Karpas-422 (cell line): ENCODE data around the gene DMD. TPM values are rescaled to one million over a fixed set of nuclear protein-coding genes. Genes with fewer than 3 reads are reported as not detected.

ENCODE experiments used
- DNase-seq: peaks from one replicate; pipeline ENCODE4 v3.0.0-alpha.2; 2015
- H2AFZ ChIP-seq: fragments of 200-600 bp; sonication (generic); 2 replicates; pipeline ENCODE4 v1.6.1; 2014; ENCODE audit warnings: antibody characterized with exemption, low read length, mixed read lengths
- H3K27ac ChIP-seq: fragments of 200-600 bp; sonication (generic); 2 replicates; pipeline ENCODE4 v1.5.1; 2014; ENCODE audit warnings: mild to moderate bottlenecking, low read length, moderate library complexity
- H3K27me3 ChIP-seq: fragments of 200-600 bp; sonication (generic); 2 replicates; pipeline ENCODE4 v1.6.1; 2014; ENCODE audit warnings: low read length, mixed read lengths
- H3K36me3 ChIP-seq: fragments of 200-600 bp; sonication (generic); 2 replicates; pipeline ENCODE4 v1.6.1; 2014; ENCODE audit warnings: low read length, mixed read lengths; ENCODE audit not compliant: insufficient read depth
- H3K4me1 ChIP-seq: fragments of 200-600 bp; sonication (generic); 2 replicates; pipeline ENCODE4 v1.6.1; 2014; ENCODE audit warnings: mild to moderate bottlenecking, low read length, mixed read lengths
- H3K4me2 ChIP-seq: fragments of 200-600 bp; sonication (generic); 2 replicates; pipeline ENCODE4 v1.6.1; 2014; ENCODE audit warnings: low read length, low read depth, mild to moderate bottlenecking; ENCODE audit not compliant: poor library complexity, severe bottlenecking
- H3K4me3 ChIP-seq: fragments of 200-600 bp; sonication (generic); 2 replicates; pipeline ENCODE4 v1.5.1; 2014; ENCODE audit warnings: mild to moderate bottlenecking, antibody characterized with exemption, low read length, mixed read lengths
- H3K79me2 ChIP-seq: fragments of 200-600 bp; sonication (generic); 2 replicates; pipeline ENCODE4 v1.6.1; 2014; ENCODE audit warnings: mild to moderate bottlenecking, low read length, mixed read lengths
- H3K9ac ChIP-seq: fragments of 200-600 bp; sonication (generic); 2 replicates; pipeline ENCODE4 v1.6.0; 2014; ENCODE audit warnings: low read length
- H3K9me2 ChIP-seq: fragments of 200-600 bp; sonication (generic), shearing (Covaris generic); replicated peaks from 2 replicates; pipeline ENCODE4 v1.6.0; 2014; ENCODE audit warnings: mild to moderate bottlenecking, low read length, moderate library complexity; ENCODE audit not compliant: insufficient read depth
- H3K9me3 ChIP-seq: fragments of 300-700, 200-600 bp; sonication (generic); 2 replicates; pipeline ENCODE4 v1.6.1; 2014; ENCODE audit warnings: low read length, mixed read lengths
- H4K20me1 ChIP-seq: fragments of 200-600 bp; sonication (generic); 2 replicates; pipeline ENCODE4 v1.6.1; 2014; ENCODE audit warnings: mild to moderate bottlenecking, antibody characterized with exemption, low read length, low read depth; ENCODE audit not compliant: insufficient read depth
- total RNA-seq: library from RNA; depleted of rRNA; stranded (reverse); fragments of >200 nt; shearing (Covaris generic); gene quantifications from 2 replicates; pipeline ENCODE4 v1.2.3, GENCODE V29; 2014; ENCODE audit warnings: low replicate concordance

The DMD gene
- total RNA-seq, 1 experiment from 2014 or later = not detected

GRCh38 chrX:31209005-31209628 is 2002.2 kb downstream of the DMD start:
- H3K9me2 ChIP-seq = no peaks in the 10 kb centered on the region
- no peak overlapping the region for H3K4me2 ChIP-seq

GRCh38 chrX:31201503-31201902 is 2009.8 kb downstream of the DMD start:
- H3K4me3 ChIP-seq = no peak overlapping the region
- H3K9me2 ChIP-seq = no peaks in the 10 kb centered on the region
- no peak overlapping the region for H3K27ac ChIP-seq
- no peak overlapping the region for H3K9ac ChIP-seq
- no peak overlapping the region for H3K4me2 ChIP-seq
- no peaks in the 10 kb centered on the region for H4K20me1 ChIP-seq
- H3K79me2 ChIP-seq = no peaks in the 10 kb centered on the region
- DNase-seq = no peak
- no peaks in the 10 kb centered on the region for H3K4me1 ChIP-seq
- no peak overlapping the region for H2AFZ ChIP-seq
- H3K36me3 ChIP-seq = no peaks in the 10 kb centered on the region
- H3K9me3 ChIP-seq = peaks cover 4% of the 10 kb centered on the region; the same call in 1 of the 2 replicates
- no peaks in the 10 kb centered on the region for H3K27me3 ChIP-seq

More at GRCh38 chrX:31209005-31209628, 2002.2 kb downstream of the DMD start:
- Histone ChIP-seq H3K79me2 (no peaks in the 10 kb centered on the region), H3K9me3 (no peaks in the 10 kb centered on the region), H3K27me3 (no peaks in the 10 kb centered on the region), H3K36me3 (no peaks in the 10 kb centered on the region), H4K20me1 (no peaks in the 10 kb centered on the region), H3K4me1 (no peaks in the 10 kb centered on the region), H3K4me3 (no peak overlapping the region), H2AFZ (no peak overlapping the region), H3K9ac (no peak overlapping the region), H3K27ac (no peak overlapping the region)
- DNase-seq = no peak

- no peaks in the 10 kb centered on the region for H3K79me2 ChIP-seq
- H3K4me3 ChIP-seq = no peak overlapping the region
- no peaks in the 10 kb centered on the region for H3K36me3 ChIP-seq
- no peaks in the 10 kb centered on the region for H4K20me1 ChIP-seq
- no peak overlapping the region for H2AFZ ChIP-seq
- H3K27me3 ChIP-seq = no peaks in the 10 kb centered on the region
- no peak overlapping the region for H3K27ac ChIP-seq
- no peak overlapping the region for H3K9ac ChIP-seq
- H3K9me3 ChIP-seq = peaks cover 4% of the 10 kb centered on the region; the same call in 1 of the 2 replicates
- H3K4me1 ChIP-seq = no peaks in the 10 kb centered on the region
- DNase-seq = no peak
- no peak overlapping the region for H3K4me2 ChIP-seq
- H3K9me2 ChIP-seq = no peaks in the 10 kb centered on the region
Measured at GRCh38 chrX:31200430-31200829, 2010.9 kb downstream of the DMD start.

- Histone ChIP-seq H4K20me1 (no peaks in the 10 kb centered on the region), H3K36me3 (no peaks in the 10 kb centered on the region), H3K9ac (no peak overlapping the region), H3K4me2 (no peak overlapping the region), H3K27me3 (no peaks in the 10 kb centered on the region; the same call in 1 of the 2 replicates), H3K27ac (no peak overlapping the region), H2AFZ (no peak overlapping the region), H3K4me3 (no peak overlapping the region), H3K9me3 (peaks cover 4% of the 10 kb centered on the region; the same call in 1 of the 2 replicates), H3K4me1 (no peaks in the 10 kb centered on the region), H3K9me2 (no peaks in the 10 kb centered on the region), H3K79me2 (no peaks in the 10 kb centered on the region)
- no peak for DNase-seq
Measured at GRCh38 chrX:31199840-31200114, 2011.6 kb downstream of the DMD start.

GRCh38 chrX:31199056-31199839 is 2012.1 kb downstream of the DMD start:
- Histone ChIP-seq H2AFZ (no peak overlapping the region), H3K79me2 (no peaks in the 10 kb centered on the region), H3K9me3 (peaks cover 4% of the 10 kb centered on the region; the same call in 1 of the 2 replicates), H3K36me3 (no peaks in the 10 kb centered on the region), H3K27ac (no peak overlapping the region), H3K9me2 (no peaks in the 10 kb centered on the region), H3K4me1 (no peaks in the 10 kb centered on the region), H4K20me1 (no peaks in the 10 kb centered on the region), H3K27me3 (no peaks in the 10 kb centered on the region; the same call in 1 of the 2 replicates), H3K4me3 (no peak overlapping the region), H3K4me2 (no peak overlapping the region), H3K9ac (no peak overlapping the region)
- no peak for DNase-seq

GRCh38 chrX:31190221-31190975 is 2021.0 kb downstream of the DMD start:
- H3K4me3 ChIP-seq = no peak overlapping the region
- H3K27me3 ChIP-seq = no peaks in the 10 kb centered on the region; the same call in 1 of the 2 replicates
- no peak overlapping the region for H2AFZ ChIP-seq
- no peaks in the 10 kb centered on the region for H3K9me2 ChIP-seq
- H3K4me2 ChIP-seq = no peak overlapping the region
- no peaks in the 10 kb centered on the region for H3K36me3 ChIP-seq
- H3K9me3 ChIP-seq = peaks cover 3% of the 10 kb centered on the region; the same call in 1 of the 2 replicates
- no peaks in the 10 kb centered on the region for H3K79me2 ChIP-seq
- H4K20me1 ChIP-seq = no peaks in the 10 kb centered on the region
- H3K4me1 ChIP-seq = no peaks in the 10 kb centered on the region
- H3K9ac ChIP-seq = no peak overlapping the region
- no peak overlapping the region for H3K27ac ChIP-seq
- no peak for DNase-seq

GRCh38 chrX:31186693-31187338 is 2024.5 kb downstream of the DMD start:
- H3K4me1 ChIP-seq = no peaks in the 10 kb centered on the region
- no peaks in the 10 kb centered on the region for H3K27me3 ChIP-seq
- DNase-seq = no peak
- no peaks in the 10 kb centered on the region for H4K20me1 ChIP-seq
- no peak overlapping the region for H2AFZ ChIP-seq
- no peak overlapping the region for H3K27ac ChIP-seq
- H3K9me3 ChIP-seq = peaks cover 3% of the 10 kb centered on the region; the same call in 1 of the 2 replicates
- no peaks in the 10 kb centered on the region for H3K79me2 ChIP-seq
- no peak overlapping the region for H3K4me2 ChIP-seq
- no peaks in the 10 kb centered on the region for H3K36me3 ChIP-seq
- H3K4me3 ChIP-seq = no peak overlapping the region
- H3K9ac ChIP-seq = no peak overlapping the region
- no peaks in the 10 kb centered on the region for H3K9me2 ChIP-seq

- H3K27me3 ChIP-seq = no peaks in the 10 kb centered on the region
- H3K4me3 ChIP-seq = no peak overlapping the region
- no peak overlapping the region for H2AFZ ChIP-seq
- 0 out of 2 replicates have a peak, but pooled peaks cover 3% of the 10 kb centered on the region for H3K9me3 ChIP-seq
- H3K4me1 ChIP-seq = no peaks in the 10 kb centered on the region
- H3K9ac ChIP-seq = no peak overlapping the region
- no peak for DNase-seq
- no peak overlapping the region for H3K27ac ChIP-seq
- no peaks in the 10 kb centered on the region for H3K79me2 ChIP-seq
- H3K36me3 ChIP-seq = no peaks in the 10 kb centered on the region
- H4K20me1 ChIP-seq = no peaks in the 10 kb centered on the region
- H3K9me2 ChIP-seq = no peaks in the 10 kb centered on the region
- no peak overlapping the region for H3K4me2 ChIP-seq
Measured at GRCh38 chrX:31185884-31186283, 2025.5 kb downstream of the DMD start.
